ENCODE measurements around the gene ZNF362.
A peak's percentile ranks its signal among the peaks of the same experiment; 100 is the strongest.

The ZNF362 gene

DNA sequence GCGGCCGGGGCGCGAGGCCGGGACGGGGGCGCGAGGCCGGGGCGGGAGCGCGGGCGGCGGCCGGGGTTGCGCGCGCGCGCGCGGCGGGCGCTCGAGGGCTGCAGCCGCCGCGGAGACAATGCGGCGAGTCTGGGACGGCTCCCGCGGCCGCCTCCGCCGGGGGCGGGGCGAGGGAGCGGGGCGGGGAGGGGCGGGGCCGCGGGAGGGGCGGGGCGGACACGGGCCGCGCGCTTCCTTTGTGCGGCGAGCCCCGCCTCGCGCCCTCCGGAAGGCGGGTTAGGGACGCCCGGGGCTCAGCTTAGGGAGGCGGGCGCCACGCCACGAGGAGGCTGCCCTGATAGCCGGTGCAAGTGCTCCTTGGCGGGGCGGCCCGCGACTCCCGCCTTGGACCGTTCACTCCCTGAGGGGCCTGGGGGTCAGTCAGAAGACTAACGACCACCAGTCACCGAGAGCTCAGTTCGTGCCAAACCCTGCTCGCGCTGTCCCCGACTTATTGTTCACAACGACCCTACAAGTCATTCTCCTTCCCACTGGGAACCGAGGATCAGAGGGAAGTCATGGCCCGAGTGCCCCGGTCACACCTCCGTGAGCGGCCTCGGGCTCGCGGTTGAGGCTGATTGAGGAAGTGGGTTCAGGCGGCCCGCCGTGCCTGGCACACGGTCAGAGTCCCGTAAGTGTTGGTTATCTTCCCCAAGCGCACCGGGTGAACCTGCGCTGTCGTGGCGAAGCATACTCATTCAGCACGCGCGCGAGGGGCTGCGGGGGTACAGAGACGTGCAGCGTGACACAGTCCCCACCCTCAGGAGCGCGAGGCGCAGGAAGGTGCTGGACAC, 93.7 kb downstream of the ZNF362 start:
- Histone ChIP-seq H3K4me3 (ENCODE audit: low read depth in 1 of 2, low read length in 2 of 2) (peak overlapping the region; percentile 33 to 67), H3K4me1 (ENCODE audit: insufficient read depth, low read length) (peaks cover 48% of the 10 kb centered on the region), H3K9ac (ENCODE audit: low read depth, low read length) (peak overlapping the region; percentile 82), H3K36me3 (ENCODE audit: insufficient read depth, low read length) (peaks cover 26% of the 10 kb centered on the region), H3K9me3 (ENCODE audit: insufficient read depth, low read length, severe bottlenecking) (no peaks in the 10 kb centered on the region), H3K4me2 (ENCODE audit: insufficient read depth, low read length) (peak overlapping the region; percentile 97), H4K20me1 (ENCODE audit: insufficient read depth, low read length) (peaks cover 33% of the 10 kb centered on the region), H2AFZ (ENCODE audit: low read depth, low read length) (peak overlapping the region; percentile 87), H3K79me2 (ENCODE audit: insufficient read depth, low read length) (peaks cover 46% of the 10 kb centered on the region), H3K27ac (ENCODE audit: low read length) (peak overlapping the region; percentile 81), H3K27me3 (ENCODE audit: insufficient read depth, low read length, poor library complexity) (no peaks in the 10 kb centered on the region)
- no peak for TF ChIP-seq EZH2 (IDR thresholded peaks at IDR 0.05; ENCODE audit: borderline replicate concordance, low read depth, low read length, severe bottlenecking)
- TF ChIP-seq, protein P1, sequence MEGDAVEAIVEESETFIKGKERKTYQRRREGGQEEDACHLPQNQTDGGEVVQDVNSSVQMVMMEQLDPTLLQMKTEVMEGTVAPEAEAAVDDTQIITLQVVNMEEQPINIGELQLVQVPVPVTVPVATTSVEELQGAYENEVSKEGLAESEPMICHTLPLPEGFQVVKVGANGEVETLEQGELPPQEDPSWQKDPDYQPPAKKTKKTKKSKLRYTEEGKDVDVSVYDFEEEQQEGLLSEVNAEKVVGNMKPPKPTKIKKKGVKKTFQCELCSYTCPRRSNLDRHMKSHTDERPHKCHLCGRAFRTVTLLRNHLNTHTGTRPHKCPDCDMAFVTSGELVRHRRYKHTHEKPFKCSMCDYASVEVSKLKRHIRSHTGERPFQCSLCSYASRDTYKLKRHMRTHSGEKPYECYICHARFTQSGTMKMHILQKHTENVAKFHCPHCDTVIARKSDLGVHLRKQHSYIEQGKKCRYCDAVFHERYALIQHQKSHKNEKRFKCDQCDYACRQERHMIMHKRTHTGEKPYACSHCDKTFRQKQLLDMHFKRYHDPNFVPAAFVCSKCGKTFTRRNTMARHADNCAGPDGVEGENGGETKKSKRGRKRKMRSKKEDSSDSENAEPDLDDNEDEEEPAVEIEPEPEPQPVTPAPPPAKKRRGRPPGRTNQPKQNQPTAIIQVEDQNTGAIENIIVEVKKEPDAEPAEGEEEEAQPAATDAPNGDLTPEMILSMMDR (IDR thresholded peaks at IDR 0.05; ENCODE audit: borderline replicate concordance, extremely low read depth, low read length, poor library complexity, severe bottlenecking): no peak
- DNase-seq (peak; percentile 86), ATAC-seq (ENCODE audit: insufficient read depth, low read depth) (peak; percentile 82)

Measured in DND-41 (cell line).